Uterus (tissue), 2 donors: ENCODE results near the gene MRPL44.

Source experiments
- POLR2A ChIP-seq, 2 donors: fragments of 450-650 bp; IDR thresholded peaks; one replicate each; pipeline ENCODE4 v1.6.1; 2016; ENCODE audit warnings: antibody characterized with exemption in 2 of 2, mild to moderate bottlenecking in 1 of 2, moderate library complexity in 1 of 2
- TF ChIP-seq, protein P1 (sequence below), 4 experiments: fragments of 200-600 bp in 2 of 4; fragments of 450-650 bp in 2 of 4; sonication (generic) in 2 of 4; IDR thresholded peaks; one replicate each; pipeline ENCODE4 v1.5.1; 2016 to 2019; ENCODE audit warnings: antibody characterized with exemption in 4 of 4, mild to moderate bottlenecking in 2 of 4, moderate library complexity in 1 of 4

DNA sequence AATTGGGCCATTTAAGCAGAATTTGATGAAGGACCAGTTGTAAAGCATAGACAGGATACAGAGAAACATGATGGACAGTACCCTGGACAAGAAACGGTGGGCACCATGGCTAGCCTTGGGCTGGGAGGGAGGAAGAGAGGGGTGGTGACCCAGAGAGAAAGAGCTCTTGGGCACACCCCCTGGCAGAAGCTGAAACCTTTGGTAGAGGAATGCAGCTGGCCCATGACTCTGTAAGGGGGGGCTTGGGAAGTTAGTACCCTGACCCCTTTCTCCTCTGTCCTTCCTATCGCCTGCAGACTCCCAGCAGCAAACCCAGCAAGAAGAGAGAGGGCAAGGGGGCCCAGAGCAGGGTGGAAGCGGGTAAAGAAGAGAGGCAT lies 32.6 kb downstream of the MRPL44 start:
- TF ChIP-seq, protein P1, sequence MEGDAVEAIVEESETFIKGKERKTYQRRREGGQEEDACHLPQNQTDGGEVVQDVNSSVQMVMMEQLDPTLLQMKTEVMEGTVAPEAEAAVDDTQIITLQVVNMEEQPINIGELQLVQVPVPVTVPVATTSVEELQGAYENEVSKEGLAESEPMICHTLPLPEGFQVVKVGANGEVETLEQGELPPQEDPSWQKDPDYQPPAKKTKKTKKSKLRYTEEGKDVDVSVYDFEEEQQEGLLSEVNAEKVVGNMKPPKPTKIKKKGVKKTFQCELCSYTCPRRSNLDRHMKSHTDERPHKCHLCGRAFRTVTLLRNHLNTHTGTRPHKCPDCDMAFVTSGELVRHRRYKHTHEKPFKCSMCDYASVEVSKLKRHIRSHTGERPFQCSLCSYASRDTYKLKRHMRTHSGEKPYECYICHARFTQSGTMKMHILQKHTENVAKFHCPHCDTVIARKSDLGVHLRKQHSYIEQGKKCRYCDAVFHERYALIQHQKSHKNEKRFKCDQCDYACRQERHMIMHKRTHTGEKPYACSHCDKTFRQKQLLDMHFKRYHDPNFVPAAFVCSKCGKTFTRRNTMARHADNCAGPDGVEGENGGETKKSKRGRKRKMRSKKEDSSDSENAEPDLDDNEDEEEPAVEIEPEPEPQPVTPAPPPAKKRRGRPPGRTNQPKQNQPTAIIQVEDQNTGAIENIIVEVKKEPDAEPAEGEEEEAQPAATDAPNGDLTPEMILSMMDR (IDR thresholded peaks at IDR 0.05) = no peak
- TF ChIP-seq POLR2A (IDR thresholded peaks at IDR 0.05) = no peak
